ENCODE results near the gene NEIL1. TPM values are rescaled to one million over a fixed set of nuclear protein-coding genes. Genes with fewer than 3 reads are reported as not detected.
A peak's percentile ranks its signal among the peaks of the same experiment; 100 is the strongest.

NEIL1 gene
- polyA plus RNA-seq, 5 donors: 24.0 to 35.1 (median 31.7) TPM

DNA sequence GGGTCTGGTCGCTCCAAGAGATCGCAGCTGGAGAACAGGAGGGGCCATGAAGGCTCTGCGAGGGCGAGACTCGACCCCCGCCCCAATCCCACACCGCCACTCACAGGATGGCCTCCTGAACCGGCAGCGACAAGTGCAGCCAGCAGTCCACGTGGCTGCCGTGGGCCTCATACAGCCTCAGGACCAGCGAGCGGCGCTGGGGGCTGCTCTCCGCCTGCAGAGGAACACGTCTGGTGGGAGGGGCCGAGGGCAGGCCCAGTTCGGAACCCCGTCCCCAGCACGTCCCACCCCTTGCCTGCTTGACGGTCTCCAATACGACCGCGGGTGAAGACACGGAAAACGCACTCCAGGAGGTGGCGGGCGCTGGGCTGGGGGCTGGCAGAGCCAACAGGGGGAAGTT, 9.2 kb downstream of the NEIL1 start:
- no peak for DNase-seq

DNA sequence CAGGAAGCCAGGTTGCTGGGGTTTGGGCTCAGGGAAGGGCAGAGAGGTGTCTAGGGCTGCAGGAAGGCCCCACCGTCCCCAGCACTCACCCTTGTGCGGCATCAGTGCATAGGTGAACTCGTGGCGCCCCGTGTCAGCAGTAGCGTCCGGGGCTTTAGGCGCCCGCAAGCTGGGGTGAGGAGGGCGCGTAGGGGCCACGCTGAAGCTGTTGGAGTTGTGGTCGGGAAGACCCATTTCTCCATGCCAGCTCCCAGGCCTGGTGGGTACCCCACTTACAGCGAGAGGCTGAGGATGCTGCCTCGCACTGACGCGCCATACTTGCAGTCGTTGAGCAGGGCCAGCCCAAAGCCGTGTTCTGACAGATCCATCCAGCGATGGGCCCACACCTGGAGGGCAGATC, 9.7 kb downstream of the NEIL1 start:
- no peak for DNase-seq

DNA sequence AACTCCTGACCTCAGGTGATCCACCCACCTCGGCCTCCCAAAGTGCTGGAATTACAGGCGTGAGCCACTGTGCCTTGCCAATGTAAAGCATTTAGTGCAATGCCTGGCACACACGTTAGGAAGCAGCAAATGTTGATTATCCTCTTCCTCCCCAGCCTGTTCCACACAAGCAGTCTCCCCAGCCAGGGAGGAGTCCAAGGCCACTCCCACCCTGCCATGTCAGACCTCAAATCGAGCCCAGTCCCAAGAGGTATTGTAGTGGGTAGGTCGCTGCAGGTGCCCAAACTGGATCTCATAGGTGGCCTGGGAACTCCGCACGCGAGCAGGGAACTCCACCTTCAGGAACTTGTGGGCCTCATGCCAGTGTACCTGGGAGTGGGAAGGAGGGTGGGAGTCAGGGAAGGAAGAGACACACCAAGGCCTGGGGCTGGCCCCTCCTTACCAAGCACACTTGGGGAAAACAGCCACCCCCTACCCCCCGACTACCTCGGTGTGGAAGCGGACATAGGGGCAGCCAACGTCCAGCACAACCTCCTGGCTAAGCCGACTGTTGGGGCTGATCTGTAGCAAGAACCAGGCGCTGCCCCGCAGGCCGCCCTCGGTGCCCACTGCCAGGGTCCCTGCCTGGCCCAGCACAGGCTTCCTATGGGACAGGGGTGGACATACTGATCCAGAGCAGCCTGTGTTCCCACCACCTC, 11.3 kb downstream of the NEIL1 start:
- DNase-seq: no peak

DNA sequence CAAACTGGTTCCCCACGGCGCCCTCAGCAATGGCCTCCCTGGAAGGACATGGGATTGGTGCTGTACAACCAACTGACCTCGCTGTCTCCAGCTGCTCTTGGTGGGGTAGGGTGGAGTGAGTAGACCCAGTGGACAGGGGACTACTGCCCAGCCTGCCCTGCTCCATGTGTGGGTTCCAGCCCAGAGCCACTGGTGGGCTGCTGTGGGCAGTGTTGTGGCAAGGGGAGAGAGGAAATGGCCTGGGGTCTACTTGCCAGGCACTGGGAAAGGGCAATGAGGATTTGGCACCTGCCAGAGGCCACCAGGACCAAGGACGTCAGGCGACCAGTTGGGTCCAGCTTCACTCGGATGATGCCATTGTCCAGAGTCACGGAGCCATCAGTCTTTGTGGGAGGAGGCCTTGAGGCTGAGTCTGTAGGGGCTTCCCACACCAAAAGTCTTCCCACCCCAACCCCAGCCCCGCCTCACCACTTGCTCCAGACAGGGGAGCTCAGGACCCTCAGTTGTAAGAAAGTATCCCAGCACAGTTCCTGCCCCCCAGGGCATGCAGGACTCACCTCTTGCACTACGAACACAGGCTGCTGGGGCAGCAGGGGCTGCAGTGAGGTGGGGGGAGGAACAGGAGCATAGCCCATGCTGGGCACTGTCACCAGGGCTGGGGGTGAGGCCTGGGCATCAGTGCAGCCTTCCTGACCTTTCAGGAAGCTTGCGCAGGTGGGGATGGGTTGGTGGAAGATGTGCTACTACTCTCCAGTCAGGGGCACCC, 12.1 kb downstream of the NEIL1 start:
- no peak for DNase-seq

DNA sequence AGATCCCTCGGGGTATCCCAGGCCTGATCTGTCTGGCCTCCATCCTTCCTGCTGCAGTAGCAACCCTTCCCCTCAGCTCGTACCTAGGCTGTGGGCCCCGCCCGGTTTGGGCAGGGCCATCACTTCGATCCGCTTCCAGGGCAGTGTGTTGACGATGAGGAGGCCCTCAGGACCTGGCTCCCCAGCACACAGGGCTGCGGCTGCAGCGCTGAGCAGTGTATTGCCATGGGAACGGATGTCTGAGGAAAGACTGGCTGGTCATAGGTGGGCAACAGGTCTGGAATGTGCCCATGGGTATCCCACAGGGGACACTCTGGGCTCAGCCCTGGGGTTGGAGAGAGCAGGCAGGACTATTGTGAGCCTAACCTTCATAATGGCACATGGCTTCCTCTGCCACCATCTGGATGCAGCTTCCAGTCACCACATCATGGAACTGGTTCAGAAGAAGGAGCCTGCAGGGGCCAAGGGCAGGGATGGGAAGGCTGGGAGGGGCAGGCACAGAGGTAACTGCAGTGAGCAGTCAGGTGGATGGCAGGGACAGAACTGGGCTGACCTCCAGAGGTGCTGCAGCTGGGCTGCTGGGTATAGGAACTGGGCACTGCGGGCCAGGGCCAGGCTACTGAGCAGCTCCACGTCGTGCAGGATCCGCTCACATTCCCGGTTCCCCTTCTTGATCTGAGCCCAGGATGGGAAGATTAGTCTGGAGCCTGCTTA, 12.9 kb downstream of the NEIL1 start:
- no peak for DNase-seq

DNA sequence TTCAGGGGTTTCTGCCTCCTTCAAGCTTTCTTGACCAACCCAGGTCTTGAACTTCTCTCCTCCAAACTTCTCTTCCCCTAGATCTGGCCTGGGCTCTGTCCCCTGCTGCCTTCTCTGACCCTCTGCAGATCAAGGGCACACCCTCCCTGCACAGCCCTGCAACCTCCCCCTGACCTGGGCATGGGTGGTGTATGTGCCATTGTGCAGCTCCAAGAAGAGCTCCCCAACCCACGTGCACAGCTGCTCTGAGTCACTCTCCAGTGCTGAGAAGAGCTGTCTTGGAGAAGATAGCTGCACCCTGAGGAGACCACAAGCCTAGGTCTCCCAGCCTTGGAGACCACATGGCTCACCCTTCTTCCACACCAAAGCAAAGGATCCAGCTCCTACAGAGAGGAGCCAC, 13.6 kb downstream of the NEIL1 start:
- no peak for DNase-seq

DNA sequence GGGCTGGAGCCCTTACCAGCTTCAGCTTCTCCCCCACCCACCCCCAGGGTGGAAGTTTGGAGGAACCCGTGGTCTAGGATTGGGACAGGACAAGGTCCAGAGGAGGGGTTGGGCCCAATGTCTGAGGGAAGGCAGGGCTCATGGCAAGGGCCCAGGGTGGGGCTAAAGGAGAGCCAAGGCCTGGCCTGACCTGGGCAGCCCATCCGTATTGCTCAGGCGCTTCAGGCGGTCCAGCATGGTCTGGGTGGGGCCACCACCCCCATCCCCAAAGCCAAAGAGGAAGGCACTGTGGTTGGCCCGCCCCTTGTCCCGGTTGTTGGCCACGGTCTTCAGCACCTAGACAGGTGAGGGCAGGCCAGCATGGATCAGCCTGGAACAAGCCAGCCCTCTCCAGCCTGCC, 14.0 kb downstream of the NEIL1 start:
- no peak for DNase-seq

DNA sequence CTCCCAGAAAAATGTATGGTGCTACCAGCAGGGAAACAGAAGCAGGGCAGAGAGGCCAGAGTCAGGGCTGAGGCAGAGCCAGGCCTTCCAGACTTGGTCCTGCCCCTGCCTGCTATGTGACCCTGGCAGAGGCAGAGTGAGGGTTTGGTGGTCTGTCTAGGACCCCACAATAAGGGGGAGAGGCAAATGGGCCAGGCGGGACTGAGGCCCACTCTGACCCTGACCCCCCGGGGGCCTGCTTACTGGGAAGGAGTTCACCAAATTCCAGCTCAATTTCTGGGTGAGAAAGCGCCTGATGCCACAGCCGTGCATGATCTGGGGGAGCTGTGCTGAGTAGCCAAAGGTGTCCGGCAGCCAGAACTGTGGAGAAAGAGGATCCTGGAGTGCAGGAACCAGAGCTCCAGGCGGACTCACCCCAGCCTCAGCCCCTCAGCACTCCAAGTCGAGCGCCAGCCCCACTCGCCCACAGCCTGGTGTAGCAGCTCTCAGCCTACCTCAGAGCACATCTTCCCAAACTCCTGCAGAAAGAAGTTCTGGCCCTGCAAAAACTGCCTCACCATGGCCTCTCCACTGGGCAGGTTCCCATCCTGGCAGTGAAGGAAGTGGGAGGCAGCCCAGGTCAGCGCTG, 14.6 kb downstream of the NEIL1 start:
- DNase-seq: no peak

DNA sequence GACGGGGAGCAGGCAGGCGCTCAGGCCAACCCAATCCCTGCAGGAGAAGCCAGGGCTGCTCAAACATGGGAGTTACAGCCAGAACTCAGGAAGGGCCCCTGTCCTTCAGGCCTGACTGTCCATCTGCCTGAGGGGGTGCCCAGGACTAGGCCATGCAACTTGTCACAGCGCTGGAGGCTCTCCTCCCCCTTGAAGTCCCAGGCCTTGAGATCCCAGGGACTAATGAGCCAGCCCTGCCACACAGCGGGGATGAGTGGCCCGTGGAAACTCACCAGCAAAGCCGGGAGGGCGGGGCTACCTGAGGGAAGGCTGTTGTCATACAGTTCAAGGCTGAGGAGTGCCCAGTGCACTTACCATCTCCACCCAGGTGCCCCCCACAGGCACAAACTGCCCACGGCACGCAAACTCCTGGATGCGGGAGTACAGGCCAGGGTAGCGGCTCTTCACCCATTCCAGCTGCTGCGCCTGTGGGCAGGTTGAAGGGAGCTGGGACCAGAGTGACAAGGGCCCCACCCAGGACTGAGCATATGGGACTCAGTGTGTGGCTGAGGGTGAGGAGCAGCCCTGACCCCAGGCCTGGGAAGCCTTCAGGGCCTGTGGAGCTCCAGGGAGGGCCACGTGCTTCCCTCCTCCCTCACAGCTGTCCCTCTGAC, 15.3 kb downstream of the NEIL1 start:
- DNase-seq: no peak

DNA sequence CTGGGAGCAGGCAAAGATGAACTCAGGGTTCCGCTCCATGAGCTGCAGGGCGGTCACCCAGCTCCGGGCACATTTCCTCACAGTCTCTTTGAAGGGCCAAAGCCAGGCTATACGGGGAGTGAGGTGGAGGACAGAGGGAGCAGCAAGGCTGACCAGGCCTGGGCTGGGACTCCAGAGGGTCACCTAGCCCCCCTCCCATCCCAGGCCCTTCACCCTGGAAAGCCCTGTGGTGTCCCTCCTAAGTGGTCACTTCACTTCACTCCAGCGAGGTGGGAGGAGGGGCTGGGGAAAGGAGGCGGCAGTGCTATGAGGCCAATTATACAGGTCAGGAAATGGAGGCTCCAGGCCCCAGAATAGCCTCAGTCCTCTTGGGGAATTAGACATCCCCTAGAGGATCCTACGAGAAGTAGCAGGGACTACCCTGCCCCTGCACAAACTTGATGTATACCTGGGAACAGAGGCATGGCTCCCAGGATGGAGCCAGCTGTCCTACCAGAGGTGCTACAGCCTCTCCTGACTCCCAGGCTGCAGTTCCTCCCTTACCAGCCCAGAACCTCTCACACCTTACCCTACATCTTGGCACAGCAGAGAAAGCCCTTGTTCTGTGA, 15.9 kb downstream of the NEIL1 start:
- no peak for DNase-seq

DNA sequence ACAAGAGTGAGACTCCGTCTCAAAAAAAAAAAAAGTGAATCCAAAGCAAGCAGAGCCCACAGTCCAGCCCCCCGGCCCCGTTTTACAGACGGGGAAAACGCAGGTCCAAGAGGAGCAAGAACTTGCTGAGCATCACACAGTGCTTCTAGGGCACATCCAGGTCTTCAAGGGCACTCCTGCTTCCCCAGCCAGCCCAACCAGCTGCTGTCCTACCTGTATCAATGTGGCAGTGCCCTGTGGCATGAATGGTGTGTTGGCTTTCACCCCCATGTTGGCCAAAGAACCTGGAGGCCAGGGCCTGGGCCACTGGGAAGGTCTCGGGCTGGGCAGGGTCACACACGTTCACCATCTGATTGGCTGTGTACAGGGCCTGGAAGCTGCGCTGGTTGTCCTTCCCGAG, 16.9 kb downstream of the NEIL1 start:
- DNase-seq: no peak

DNA sequence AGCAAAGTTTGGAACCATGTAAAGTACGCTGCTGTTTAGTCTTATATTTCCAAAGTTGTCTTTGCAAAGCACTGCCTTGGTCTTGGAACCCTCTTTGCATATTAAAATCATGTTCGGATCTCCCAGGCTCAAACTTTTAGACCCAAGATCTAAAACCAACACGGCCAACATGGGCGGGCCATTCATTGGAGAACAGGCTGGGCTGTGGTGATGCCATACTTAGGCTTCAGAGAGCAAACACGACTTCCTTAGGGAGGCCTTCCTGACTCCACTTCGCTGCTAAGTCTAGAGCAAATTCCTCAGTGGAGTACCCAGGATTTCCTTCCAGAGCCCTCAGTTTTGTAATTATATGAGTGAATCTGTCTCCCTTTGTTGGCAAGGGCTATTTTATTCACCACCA, 18.0 kb downstream of the NEIL1 start:
- DNase-seq: no peak

DNA sequence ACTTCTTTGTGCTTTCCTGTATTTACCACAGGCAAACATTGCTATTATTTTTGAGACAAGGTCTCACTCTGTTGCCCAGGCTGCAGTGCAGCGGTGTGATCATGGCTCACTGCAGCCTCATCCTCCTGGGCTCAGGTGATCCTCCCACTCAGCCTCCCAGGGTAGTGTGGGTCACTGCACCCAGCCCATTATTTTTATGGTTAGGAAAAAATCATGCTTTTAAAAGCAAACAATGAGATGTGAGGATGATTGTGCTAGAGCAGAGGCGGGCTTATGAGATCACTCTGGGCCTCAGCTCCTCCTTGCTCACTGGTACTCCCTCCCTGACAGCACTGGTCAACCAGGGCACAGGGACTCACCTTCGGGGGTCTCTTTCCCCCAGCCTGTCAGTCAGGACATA, 19.3 kb downstream of the NEIL1 start:
- no peak for DNase-seq

DNA sequence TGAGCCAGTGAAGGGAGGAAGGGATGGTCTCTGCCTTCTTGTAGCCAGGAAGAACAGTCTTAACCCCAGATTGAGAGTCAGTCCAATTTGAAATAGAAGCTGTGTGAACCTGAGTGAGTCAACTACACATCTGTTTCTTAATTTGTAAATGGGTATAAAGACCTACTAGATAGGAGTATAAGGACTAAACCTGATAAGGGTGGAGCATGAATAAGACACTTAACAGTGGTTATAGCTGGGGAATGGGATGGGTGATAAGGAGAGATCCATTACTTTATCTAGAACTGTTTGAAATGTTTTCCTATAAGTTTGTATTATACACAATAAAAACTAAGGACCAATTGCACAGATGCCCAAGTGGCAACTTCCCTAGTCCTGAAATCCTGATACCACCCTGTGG, 20.2 kb downstream of the NEIL1 start:
- no peak for DNase-seq

DNA sequence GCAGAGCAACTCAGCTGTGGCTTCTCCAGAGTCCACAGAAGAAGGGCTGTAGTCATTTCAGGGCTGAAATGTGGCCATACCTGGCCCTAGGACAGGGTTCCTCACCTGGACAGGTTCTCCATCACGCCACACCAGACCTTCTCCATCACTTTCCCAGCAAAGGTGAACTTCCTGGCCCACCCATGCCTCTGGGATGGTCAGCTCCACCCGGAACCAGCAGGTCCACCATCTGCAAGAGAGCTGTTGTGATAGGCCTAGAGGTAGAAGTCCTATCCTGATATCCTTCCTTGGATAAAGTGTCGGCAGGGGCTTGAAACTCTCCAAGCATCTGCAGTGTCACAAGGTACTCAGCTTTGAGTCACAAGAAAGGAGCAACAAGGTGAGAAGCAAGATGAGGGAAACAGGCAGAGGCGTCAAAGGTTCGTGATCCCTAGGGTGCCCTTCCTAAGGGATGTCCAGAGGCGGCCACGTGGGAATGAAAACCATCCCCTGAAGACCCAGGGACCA, 20.6 kb downstream of the NEIL1 start:
- no peak for DNase-seq

DNA sequence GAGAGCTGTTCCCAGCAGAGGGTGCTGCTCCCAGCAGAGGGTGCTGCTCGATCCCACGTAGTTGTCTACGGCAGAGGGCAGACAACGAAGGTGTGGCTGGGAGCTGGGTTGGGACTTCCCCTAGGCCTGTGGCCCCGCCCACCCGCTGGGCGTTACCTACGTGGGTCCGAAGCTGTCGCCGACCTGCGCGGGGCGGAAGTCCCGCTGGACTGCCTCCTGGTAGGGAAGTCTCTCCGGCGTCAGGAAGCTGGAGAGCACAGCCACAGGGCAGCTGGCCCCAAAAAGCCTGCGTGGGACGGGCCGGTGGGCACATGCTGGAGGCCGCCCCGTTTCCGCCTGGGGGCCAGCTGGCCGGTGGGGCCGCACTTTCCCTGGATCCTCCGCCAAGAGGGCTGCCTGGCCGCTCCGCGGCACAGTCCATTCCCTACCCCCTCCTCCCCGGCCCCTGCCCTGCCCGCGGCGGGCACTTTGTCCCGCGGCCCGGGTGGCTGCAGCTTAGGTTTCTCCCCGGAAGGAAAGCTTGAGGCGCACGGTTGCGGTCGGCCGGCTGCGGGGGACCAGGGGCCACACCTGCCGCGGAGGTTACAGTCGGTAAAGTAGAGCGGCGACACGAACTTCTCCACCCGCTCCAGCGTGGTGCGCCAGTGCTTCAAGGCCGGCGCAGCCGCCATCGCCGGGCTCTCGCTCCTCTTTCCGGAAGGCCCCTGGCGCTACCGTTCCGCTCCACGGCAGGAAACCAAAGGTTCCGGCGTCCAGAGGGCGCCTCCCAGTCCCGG, 21.3 kb downstream of the NEIL1 start, which contains the start of gene MAN2C1:
TSS of gene MAN2C1 (minus strand) at position 695 of the 776 bp plus-strand sequence. CDS start at position 671, 24 bp downstream.
- peak; percentile 90 to 92 for DNase-seq

DNA sequence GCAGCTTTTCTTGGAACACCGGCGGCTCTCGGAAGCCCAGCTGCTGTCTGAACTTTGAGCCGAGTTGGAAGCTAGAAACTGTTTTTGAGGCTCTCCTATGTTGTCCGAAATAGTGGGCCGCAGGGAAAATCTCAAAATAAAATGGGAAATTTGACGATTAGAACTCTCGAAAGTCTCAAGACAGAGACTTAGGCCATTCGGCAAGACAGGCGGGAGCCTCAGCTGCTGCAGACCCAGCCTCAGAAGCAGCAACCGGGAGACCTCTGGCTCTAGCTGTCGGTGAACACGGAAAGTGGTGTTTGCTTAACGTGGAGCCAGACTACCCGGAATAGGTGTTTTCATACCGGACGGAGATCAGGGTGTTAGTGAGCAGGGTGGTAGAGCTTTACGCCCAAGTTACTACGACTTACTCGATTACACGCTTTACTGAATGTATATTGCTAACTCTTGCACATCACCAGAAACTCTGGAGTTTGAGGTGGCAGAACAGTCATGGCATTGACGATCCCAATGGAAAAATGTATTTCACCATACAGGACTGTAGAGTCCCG, 21.9 kb downstream of the NEIL1 start:
- DNase-seq: no peak

DNA sequence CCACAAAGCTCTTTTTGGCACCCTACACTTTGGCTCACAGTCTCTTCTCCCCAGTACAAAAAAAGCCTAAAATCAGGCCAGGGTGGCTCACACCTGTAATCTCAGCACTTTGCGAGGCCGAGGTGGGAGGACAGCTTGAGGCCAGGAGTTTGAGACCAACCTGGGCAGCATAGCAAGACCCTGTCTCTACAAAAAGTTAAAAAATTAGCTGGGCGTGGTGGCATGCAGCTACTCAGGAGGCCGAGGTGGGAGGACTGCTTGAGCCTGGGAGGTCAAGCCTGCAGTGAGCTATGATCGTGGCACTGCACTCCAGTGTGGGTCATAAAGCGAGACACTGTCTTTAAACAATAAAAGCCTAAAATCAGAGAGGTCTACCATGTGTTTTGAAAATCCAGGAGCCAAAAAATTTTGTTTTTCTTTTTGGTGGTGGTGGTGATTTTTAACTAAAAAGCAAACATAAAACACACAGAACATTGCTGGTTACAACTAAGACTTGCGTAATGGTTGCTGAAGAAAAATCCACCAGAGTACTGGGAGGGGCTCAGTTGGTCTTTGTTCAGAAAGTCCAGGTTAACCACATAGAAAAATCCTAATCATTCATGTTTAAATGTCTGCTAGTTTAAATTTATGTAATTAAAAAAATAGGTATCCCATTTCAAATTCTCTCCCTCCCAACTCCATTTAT, 23.2 kb downstream of the NEIL1 start:
- DNase-seq: no peak

DNA sequence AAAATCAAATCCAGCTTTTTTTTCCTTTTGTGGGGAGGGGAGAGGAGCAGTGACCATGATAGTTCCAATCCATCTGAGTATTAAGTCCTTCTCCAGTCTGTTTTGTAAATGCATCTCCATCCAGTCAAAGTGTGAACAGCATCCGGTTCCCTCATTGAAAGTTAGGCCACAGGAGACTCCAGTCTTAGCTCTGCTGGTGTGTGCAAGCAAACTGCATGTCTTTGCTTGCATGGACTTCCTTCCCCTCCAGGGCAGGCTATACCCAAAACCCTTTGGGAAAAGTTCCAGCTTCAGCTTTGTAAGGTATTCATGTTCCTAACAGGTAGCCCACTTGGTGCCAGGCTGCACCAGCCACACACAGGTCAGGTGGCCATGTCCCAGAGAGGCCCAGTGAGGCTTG, 24.6 kb downstream of the NEIL1 start:
- no peak for DNase-seq
